Measurements from ENCODE around the gene NPEPPS. TPM values are rescaled to one million over a fixed set of nuclear protein-coding genes. Genes with fewer than 3 reads are reported as not detected.

The NPEPPS gene
- total RNA-seq, 2 experiments from 2014 or later = 83.8 to 92.2 TPM

Other genes with a start within 250 kb of the NPEPPS start
- gene EFCAB13, start 207.2 kb upstream of the NPEPPS start, total RNA-seq = 1 to 10 TPM; 4.4 to 4.6 TPM
- 100 to 1,000 TPM; 413 to 427 TPM for gene KPNB1, start 118.8 kb downstream of the NPEPPS start, total RNA-seq
- gene TBKBP1, start 163.1 kb downstream of the NPEPPS start, total RNA-seq = 1 to 10 TPM; 2.4 to 3.7 TPM
- gene TBX21, start 202.1 kb downstream of the NPEPPS start, total RNA-seq = 10 to 100 TPM; 27.4 to 27.5 TPM

Measured in activated CD8-positive, alpha-beta T cell treated with anti-CD3 and anti-CD28 coated beads, Interleukin-2, amount 10 ng/mL, durations not matched to agents 7 days and 5 days (primary cell).